Activated naive CD8-positive, alpha-beta T cell treated with anti-CD3 and anti-CD28 coated beads, Interleukin-2, amount 10 ng/mL, durations not matched to agents 7 days and 5 days (primary cell): ENCODE measurements around the gene GPAT2. TPM values are rescaled to one million over a fixed set of nuclear protein-coding genes. Genes with fewer than 3 reads are reported as not detected.
"Not testable (repeated sequence)": the region's sequence is repeated elsewhere in the genome, so short reads cannot be mapped to it uniquely, and the experiment has no call there.

Experiments used
- ATAC-seq: fragments of 150-1000 bp; cut with Tn5 transposase; one replicate; pipeline ENCODE4 v1.10.0; 2021; ENCODE audit warnings: low read depth, moderate library complexity
- POLR2A ChIA-PET: fragments of 350-600 bp; sonication (Branson Sonifier 250); formaldehyde crosslinking; loops from one replicate; lab custom pipeline; 2021; ENCODE audit warnings: antibody characterized with exemption; lab: Charles Lee
- DNase-seq: peaks from one replicate; pipeline ENCODE4 v3.0.0; 2021
- H3K27ac Mint-ChIP-seq: one replicate; pipeline ENCODE4 v1.8.0; 2022; ENCODE audit warnings: mild to moderate bottlenecking, mixed read lengths
- H3K27me3 Mint-ChIP-seq: one replicate; pipeline ENCODE4 v1.8.0; 2022; ENCODE audit warnings: mild to moderate bottlenecking, moderate library complexity, mixed read lengths
- H3K36me3 Mint-ChIP-seq: one replicate; pipeline ENCODE4 v1.8.0; 2021; ENCODE audit warnings: mild to moderate bottlenecking, mixed read lengths
- H3K4me1 Mint-ChIP-seq: one replicate; pipeline ENCODE4 v1.8.0; 2021; ENCODE audit warnings: mixed read lengths
- H3K4me3 Mint-ChIP-seq: one replicate; pipeline ENCODE4 v1.8.0; 2022; ENCODE audit warnings: mild to moderate bottlenecking, moderate library complexity, mixed read lengths
- H3K9me3 Mint-ChIP-seq: one replicate; pipeline ENCODE4 v1.8.0; 2021; ENCODE audit warnings: mixed read lengths
- total RNA-seq, 2 experiments: library from RNA; stranded (reverse); gene quantifications; one replicate each; pipeline ENCODE4 v1.2.3, GENCODE V29; 2021

The GPAT2 gene
- total RNA-seq, 2 experiments from 2014 or later: 14.0 to 15.0 TPM

DNA sequence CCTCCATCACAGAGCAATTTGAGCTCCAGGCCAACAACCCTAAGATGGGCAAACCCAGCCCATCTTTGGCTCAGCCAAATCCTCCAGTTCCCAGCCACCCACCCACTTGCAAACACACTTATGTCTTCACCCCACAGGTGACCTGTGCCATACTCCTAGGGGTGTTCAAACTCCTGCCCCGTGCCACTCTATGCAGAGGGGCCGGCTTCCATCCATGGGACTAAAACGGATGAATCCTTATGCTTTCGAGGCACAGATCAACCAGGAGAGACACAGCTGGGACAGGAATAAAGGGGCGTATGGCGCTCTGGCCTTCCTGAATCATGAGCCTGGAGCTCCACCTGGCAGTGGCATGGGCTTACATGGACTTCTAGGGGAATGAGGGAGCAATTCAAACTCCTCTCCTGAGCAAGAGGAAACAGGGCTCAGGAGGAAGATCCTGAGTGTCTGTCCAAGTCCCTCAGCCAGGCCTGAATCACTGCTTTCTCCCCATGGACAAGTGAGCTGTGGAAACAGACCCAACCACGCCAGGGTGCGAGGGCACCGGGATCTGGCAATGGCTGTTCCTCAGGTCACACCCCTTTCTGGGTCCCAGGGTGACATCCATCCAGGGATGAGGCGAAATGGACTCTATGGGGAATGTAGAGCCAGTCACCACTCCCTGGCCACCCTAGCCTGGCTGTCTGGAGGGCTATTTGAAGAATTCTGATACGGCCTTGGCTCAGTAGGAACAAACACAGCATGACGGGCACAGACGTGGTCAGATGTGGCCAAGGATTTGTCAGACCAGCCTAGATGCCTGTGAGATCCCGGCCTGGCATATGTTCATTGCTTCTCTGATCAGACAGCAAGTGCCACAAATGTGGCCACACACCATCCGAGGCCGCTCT is 36.6 kb upstream of the GPAT2 start:
- not testable (repeated sequence) for H3K36me3 Mint-ChIP-seq, ATAC-seq, H3K4me3 Mint-ChIP-seq

DNA sequence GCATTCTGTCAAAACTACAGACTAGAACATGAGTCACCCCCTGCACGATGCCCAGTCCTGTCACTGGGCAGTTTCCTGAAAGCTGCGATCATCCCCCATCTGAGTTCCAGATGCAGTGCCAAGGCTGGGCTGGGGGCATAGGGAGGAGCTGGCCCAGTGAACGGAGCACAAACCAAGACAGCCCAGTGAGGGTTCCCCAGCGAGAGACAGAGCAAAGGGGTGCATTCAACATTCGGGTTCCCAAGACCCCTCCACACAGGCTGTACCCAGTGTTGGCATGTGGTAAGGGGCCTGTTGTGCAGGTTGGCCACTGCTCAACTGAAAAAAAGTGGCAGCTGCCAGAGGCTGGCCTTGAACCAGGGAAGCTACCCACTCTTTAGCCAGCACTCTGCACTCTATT is 35.6 kb upstream of the GPAT2 start:
- ATAC-seq, H3K9me3 Mint-ChIP-seq, POLR2A ChIA-PET, H3K4me1 Mint-ChIP-seq, H3K27me3 Mint-ChIP-seq, H3K36me3 Mint-ChIP-seq, H3K4me3 Mint-ChIP-seq, H3K27ac Mint-ChIP-seq, DNase-seq: not testable (repeated sequence)

More for the DNA sequence above, 36.6 kb upstream of the GPAT2 start:
- H3K4me1 Mint-ChIP-seq, H3K27ac Mint-ChIP-seq, H3K9me3 Mint-ChIP-seq, DNase-seq, H3K27me3 Mint-ChIP-seq, POLR2A ChIA-PET: not testable (repeated sequence)

DNA sequence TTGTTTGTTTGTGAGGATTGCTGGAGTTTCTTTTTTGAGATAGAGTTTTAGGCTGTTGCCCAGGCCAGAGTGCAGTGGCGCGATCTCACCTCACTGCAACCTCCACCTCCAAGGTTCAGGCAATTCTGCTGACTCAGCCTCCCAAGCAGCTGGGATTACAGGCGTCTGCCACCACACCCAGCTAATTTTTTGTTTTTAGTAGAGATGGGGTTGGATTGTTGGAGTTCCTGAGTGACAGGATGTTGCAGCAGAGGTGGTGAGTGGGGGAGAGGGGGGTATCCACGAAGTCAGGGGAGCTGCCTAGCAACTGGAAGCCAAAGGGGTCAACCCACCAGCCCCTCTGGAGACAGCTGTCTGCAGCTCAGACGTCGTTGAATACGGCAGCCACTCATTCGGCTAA is 35.2 kb upstream of the GPAT2 start:
- DNase-seq, H3K27me3 Mint-ChIP-seq, H3K27ac Mint-ChIP-seq, H3K4me3 Mint-ChIP-seq, POLR2A ChIA-PET, H3K9me3 Mint-ChIP-seq, ATAC-seq, H3K36me3 Mint-ChIP-seq, H3K4me1 Mint-ChIP-seq: not testable (repeated sequence)

DNA sequence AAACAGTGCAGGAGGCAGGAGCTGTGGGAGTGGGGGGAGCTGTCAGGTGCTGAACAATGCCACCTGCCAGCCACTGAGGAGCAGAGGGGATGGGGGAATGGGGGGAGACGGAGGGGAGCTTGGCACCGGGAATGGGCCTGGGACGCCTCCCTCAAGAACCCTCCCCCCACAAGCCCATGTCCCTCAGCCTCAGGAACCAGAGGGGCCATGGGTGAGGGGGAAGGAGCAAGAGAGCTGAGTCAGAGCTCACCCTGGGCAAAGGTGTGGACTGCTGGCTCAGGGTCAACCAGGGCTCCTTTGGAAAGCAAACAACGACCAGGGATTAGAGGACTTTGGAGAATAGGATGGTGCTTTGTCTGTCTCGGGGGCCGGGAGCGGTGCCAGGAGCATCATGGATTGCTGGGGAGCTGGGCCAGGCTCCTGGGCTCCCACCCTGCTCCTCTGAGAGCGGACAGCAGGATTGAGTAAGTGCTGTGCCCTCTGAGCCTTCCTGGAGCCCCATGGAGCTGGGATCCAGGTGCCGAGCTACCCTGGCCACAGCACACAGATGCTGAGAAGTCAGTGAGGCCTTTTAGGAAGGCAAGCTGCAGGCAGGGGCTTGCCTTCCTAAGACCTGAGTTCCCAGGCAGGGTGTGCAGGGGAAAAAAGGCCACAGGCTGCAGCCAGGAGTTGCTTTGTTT is 33.3 kb upstream of the GPAT2 start:
- H3K27ac Mint-ChIP-seq, H3K9me3 Mint-ChIP-seq, ATAC-seq, POLR2A ChIA-PET, DNase-seq, H3K4me3 Mint-ChIP-seq, H3K4me1 Mint-ChIP-seq, H3K27me3 Mint-ChIP-seq, H3K36me3 Mint-ChIP-seq: not testable (repeated sequence)

DNA sequence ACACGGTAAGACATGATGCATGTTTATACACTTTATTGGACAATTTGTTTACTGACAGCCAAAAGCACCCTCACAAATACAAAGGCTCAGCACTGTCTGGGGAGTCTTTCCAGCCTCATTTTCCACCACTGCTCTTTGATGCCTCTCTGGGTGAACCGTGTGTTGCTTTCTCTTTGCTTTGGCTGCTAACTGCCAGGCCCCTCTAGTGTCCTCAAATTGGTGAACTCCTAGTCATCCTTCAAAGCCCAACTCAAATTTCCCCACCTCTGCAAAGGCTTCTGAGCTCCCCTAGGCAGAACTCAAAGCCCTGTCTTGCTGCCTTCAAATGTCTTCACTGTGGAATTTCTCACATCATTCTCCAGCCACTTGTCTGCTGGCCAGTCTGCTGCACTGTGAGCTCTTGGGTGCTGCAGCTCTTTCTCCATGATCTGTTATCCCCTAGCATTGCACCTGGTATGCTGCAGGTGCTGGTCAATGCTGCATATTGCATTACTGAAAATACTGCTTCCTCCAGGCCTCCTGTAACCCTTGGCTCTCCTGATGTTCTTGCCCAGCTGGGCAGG is 32.5 kb upstream of the GPAT2 start:
- POLR2A ChIA-PET, H3K4me3 Mint-ChIP-seq, H3K27me3 Mint-ChIP-seq, H3K27ac Mint-ChIP-seq, H3K36me3 Mint-ChIP-seq, H3K9me3 Mint-ChIP-seq, H3K4me1 Mint-ChIP-seq, DNase-seq, ATAC-seq: not testable (repeated sequence)

DNA sequence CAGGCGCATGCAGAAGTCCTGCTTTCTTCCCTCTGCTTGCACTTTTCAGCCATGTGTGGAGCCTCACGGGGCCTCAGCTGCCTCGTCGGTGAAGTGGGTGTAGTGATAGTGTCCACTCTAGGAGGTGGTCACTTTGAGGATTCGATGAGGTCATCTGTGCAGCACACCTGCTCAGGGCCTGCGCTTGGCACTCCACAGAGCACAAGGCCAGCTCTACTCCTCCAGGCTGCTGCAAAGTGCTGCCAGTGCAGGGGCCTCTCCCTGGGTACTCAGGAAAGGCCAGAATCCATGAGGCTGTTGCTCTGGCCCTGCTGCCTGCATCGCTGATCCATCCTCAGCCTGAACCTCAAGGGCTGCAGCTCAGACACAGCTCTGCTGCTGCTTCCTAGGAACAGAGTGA is 31.8 kb upstream of the GPAT2 start:
- H3K9me3 Mint-ChIP-seq, H3K4me3 Mint-ChIP-seq, POLR2A ChIA-PET, H3K27me3 Mint-ChIP-seq, DNase-seq, H3K4me1 Mint-ChIP-seq, ATAC-seq, H3K27ac Mint-ChIP-seq, H3K36me3 Mint-ChIP-seq: not testable (repeated sequence)

DNA sequence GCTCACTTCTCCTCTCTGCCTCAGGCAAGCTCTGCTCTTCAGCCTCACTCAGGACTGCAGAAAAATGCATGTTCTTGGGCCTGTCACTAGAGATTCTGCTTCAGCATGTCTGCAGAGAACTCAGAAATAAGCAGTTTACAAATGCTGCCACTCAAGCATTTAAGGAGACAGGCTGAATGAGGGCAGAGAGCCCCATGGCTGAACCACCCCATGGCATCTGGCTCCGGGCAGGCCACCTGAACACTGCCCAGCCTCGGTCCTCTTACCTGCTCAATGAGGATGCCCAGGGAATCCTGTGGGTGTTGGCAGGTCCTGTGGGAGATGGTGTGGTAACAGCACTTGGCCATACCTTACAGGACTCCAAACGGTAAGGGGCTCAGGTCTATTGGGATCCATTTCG is 31.2 kb upstream of the GPAT2 start:
- H3K4me1 Mint-ChIP-seq, H3K36me3 Mint-ChIP-seq, H3K27ac Mint-ChIP-seq, H3K27me3 Mint-ChIP-seq, H3K9me3 Mint-ChIP-seq, H3K4me3 Mint-ChIP-seq, DNase-seq, POLR2A ChIA-PET, ATAC-seq: not testable (repeated sequence)

DNA sequence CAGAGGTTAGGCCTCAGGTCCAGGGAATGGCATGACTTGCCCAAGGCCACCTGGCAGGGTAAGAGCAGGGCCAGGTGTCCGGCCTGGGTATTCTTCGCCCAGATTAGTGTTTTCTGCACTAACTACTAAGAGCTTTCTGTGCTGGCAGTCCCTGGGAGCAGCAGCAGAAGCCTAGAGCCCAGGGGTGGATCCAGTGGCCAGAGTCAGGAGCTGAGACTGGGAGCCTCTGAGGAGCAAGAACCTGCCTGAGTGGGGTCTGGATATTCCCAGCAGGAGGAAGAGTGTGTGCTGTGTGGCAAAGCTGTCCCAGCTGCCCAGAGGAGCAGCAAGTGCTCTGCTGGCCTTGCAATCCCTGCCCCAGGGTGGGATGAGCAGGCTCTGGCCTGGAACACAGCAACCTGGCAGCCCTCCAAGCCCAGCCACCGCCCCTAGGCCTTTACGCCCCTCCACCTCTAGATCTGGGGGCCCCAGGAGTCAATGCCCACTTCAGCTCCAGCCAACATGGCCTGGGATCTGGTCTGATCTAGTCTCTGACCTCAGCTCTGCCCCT is 30.7 kb upstream of the GPAT2 start:
- DNase-seq: no peak
- no peaks in the 10 kb centered on the region for H3K9me3 Mint-ChIP-seq
- ATAC-seq: no peak

DNA sequence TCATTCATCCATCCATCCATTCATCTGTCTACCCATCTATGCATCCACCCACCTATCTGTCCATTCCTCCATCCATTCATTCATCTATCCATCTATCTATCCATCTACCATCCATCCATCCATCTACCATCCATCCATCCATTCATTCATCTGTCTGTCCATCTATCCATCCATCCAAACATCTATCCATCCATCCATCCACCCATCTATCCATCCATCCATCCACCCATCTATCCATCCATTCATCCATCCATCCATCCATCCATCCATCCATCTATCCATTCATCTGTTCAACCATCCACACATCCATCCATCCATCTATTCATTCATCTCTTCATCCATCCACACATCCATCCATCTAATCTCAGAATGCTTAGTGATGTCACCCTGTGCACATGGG is 30.0 kb upstream of the GPAT2 start:
- H3K4me3 Mint-ChIP-seq, POLR2A ChIA-PET, H3K4me1 Mint-ChIP-seq, H3K36me3 Mint-ChIP-seq, ATAC-seq, H3K27ac Mint-ChIP-seq, H3K27me3 Mint-ChIP-seq, DNase-seq, H3K9me3 Mint-ChIP-seq: not testable (repeated sequence)

More for the DNA sequence above, 30.7 kb upstream of the GPAT2 start:
- Mint-ChIP-seq H3K27me3 (peaks cover 3% of the 10 kb centered on the region), H3K36me3 (no peaks in the 10 kb centered on the region), H3K27ac (no peak overlapping the region), H3K4me3 (no peak overlapping the region), H3K4me1 (peaks cover 2% of the 10 kb centered on the region)
- POLR2A ChIA-PET: no interaction called here

DNA sequence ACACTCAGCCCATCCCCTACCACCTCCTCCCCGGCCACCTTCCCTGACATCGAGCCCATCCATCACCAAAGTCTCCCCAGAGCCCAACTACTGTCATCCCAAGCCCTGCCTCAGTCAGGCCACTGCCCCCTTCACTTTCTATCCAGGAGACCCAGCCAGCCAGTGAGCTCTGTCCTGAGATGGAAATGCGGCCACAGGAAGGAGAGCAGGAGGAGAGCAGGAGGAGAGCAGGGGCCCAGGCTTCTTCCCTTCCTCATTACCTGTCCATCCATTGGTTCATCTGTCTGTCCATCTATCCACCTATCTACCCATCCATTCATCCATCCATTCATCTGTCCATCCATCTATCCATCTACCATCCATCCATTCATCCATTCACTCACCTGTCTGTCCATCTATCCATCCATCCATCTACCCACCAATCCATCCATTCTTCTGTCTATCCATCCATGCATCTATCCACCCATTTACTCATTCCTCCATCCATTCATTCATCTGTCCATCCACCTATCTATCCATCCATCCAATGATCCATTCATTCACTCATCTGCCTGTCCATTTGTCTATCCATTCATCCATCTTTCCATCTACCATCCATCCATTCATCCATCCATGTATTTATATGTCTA is 29.4 kb upstream of the GPAT2 start:
- H3K4me1 Mint-ChIP-seq, H3K27ac Mint-ChIP-seq, POLR2A ChIA-PET, DNase-seq, H3K27me3 Mint-ChIP-seq, H3K4me3 Mint-ChIP-seq, H3K36me3 Mint-ChIP-seq, ATAC-seq, H3K9me3 Mint-ChIP-seq: not testable (repeated sequence)

DNA sequence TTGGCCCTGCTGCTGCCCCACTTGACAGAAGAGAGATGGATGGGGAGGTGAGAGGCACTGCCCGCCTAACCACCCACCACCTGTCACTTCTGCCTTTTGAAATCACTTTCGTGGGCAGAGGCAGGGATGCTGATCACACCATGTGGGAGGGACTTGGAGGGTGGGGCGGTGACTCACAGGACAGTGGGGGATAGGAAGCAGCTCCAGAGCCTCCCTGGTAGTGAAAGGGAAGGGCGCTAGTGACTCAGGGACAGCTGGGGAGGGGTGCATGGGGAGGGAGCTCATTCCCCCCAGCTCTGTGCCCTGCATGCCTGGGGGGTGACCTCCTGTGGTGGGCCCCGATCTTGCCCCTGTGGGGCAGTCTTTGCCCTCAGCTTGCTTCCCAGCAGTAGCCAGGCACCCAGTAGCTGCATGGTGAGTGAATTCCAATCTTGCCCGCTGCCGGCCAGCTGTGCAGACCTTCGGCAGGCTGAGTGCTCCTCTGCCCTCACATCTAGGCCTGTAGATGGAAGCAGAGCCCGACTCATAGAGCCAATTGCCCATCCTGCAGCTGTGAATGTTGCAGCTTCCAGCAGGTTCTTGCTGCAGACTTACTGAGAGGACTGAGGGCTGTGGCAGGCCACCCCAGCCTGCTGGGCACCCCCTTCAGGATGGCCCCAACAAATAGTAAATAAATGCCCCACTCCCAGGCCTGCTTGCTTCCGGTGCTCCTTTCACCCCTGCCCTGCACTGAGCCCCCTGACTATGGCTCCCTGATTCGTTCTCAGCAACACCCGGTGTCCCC is 28.6 kb upstream of the GPAT2 start:
- H3K27me3 Mint-ChIP-seq, POLR2A ChIA-PET, H3K36me3 Mint-ChIP-seq, H3K9me3 Mint-ChIP-seq, H3K4me1 Mint-ChIP-seq: not testable (repeated sequence)
- DNase-seq (peak; percentile 53), ATAC-seq (peak; percentile 93)
- Mint-ChIP-seq H3K4me3 (peak overlapping the region; percentile 36), H3K27ac (peak overlapping the region; percentile 82)

DNA sequence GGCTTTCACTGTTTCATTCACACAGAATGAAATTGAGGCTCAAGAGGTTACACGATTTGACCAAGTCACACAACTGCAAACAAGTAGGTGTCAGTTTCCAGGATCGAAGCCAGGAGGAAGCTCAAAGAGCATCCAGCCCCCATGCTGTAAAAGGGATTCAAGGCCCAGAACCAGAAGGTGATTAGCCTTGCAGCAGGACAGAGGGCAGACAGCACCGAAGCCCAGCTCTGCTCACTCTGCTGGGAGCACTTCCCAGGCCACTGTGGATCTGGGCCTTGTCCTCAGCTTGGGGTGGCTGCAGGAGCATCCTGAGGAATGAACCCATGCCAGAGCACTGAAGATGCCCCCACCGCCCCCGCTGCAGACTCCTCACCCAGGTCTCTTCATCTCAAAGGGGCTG is 27.8 kb upstream of the GPAT2 start:
- H3K4me3 Mint-ChIP-seq, H3K36me3 Mint-ChIP-seq, H3K27me3 Mint-ChIP-seq, DNase-seq, ATAC-seq, H3K9me3 Mint-ChIP-seq, H3K4me1 Mint-ChIP-seq, POLR2A ChIA-PET: not testable (repeated sequence)
- peak overlapping the region; percentile 82 for H3K27ac Mint-ChIP-seq

DNA sequence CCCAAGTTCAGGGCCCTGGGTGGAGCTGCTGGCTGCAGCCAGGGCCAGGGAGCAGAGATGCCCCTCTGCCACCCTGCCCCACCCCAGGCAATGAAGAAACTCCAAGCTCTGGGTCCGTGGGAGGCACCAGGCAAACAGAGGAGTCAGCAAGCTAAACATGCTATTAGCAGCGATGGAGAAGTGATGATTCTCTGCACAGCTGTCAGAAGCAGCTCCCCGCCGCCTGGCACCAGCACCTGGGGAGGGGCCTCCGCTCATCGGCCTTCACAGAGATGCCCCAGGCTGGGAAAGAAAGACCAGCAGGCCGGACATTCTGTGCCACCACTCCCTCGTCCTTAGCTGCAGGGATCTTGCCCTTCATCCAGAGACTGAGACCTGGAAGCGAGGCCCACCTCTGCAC is 27.2 kb upstream of the GPAT2 start:
- ATAC-seq, H3K36me3 Mint-ChIP-seq, POLR2A ChIA-PET, H3K27ac Mint-ChIP-seq, DNase-seq, H3K4me3 Mint-ChIP-seq, H3K4me1 Mint-ChIP-seq, H3K27me3 Mint-ChIP-seq, H3K9me3 Mint-ChIP-seq: not testable (repeated sequence)
